A549 (cell line): ENCODE data around the gene NME3. TPM values are rescaled to one million over a fixed set of nuclear protein-coding genes. Genes with fewer than 3 reads are reported as not detected.

Experiments
- ATAC-seq, 2 experiments: fragments of 200-7000 bp in 1 of 2; fragments of >200 bp in 1 of 2; cut with Nextera tagmentation in 1 of 2; cut with Tn5 transposase in 1 of 2; 3 replicates each; pipeline versions ENCODE4 v1.8.0 to v1.9.1; 2018 to 2020; ENCODE audit warnings: mild to moderate bottlenecking in 1 of 2, moderate library complexity in 1 of 2
- CTCF ChIA-PET: fragments of 300-600 bp; sonication (Branson Sonifier 250); formaldehyde crosslinking; extraction: SDS; loops from one replicate; lab custom pipeline; 2021; ENCODE audit warnings: antibody characterized with exemption, inconsistent platforms; lab: Yijun Ruan, JAX
- POLR2A ChIA-PET: fragments of 350-600 bp; formaldehyde crosslinking; extraction: SDS; loops from one replicate; lab custom pipeline; 2021; ENCODE audit warnings: antibody characterized with exemption, inconsistent platforms; lab: Yijun Ruan, JAX
- DNase-seq, 2 experiments: peaks; one replicate each; pipeline versions ENCODE4 v3.0.0 to v3.0.0-alpha.2; 2011 to 2016; ENCODE audit warnings: low read depth in 1 of 2, low spot score in 1 of 2
- FAIRE-seq: peaks from 2 replicates; lab custom pipeline; 2011; peaks lifted over from hg19 to GRCh38; lab: Jason Lieb, UNC
- H3K27ac ChIP-seq, 2 experiments: fragments of >200 bp; sonication (Bioruptor Twin); formaldehyde crosslinking; 3 replicates each; pipeline ENCODE4 v1.5.1; 2016 to 2017
- H3K4me1 ChIP-seq: fragments of >200 bp; sonication (Bioruptor Twin); formaldehyde crosslinking; 3 replicates; pipeline ENCODE4 v1.6.1; 2016
- H3K4me2 ChIP-seq: fragments of >200 bp; sonication (Bioruptor Twin); formaldehyde crosslinking; 3 replicates; pipeline ENCODE4 v1.6.1; 2016
- H3K4me3 ChIP-seq: fragments of >200 bp; sonication (Bioruptor Twin); formaldehyde crosslinking; 3 replicates; pipeline ENCODE4 v1.5.1; 2016
- H3K9me3 ChIP-seq: fragments of >200 bp; sonication (Bioruptor Twin); formaldehyde crosslinking; 3 replicates; pipeline ENCODE4 v1.6.1; 2016
- BCL3 ChIP-seq: fragments of >200 bp; sonication (Bioruptor Twin); formaldehyde crosslinking; IDR thresholded peaks from 3 replicates; pipeline ENCODE4 v1.6.1; 2016
- BHLHE40 ChIP-seq: IDR thresholded peaks from 2 replicates; pipeline ENCODE4 v1.6.1; 2012; ENCODE audit warnings: low read depth, low read length, inconsistent platforms
- CBX2 ChIP-seq: fragments of 200-600 bp; sonication (generic); IDR thresholded peaks from 2 replicates; pipeline ENCODE4 v1.6.1; 2016; ENCODE audit warnings: low read depth, mild to moderate bottlenecking, borderline replicate concordance
- CEBPB ChIP-seq, 2 experiments: fragments of >200 bp in 1 of 2; sonication (Bioruptor Twin) in 1 of 2; formaldehyde crosslinking in 1 of 2; IDR thresholded peaks; 2 replicates each; pipeline ENCODE4 v1.6.1; 2012 to 2016
- CTCF ChIP-seq: fragments of >200 bp; sonication (Bioruptor Twin); formaldehyde crosslinking; IDR thresholded peaks from 3 replicates; pipeline ENCODE4 v1.5.1; 2016
- EHF ChIP-seq: fragments of 250-450 bp; sonication (Bioruptor Pico); IDR thresholded peaks from 2 replicates; pipeline ENCODE4 v1.5.0; 2020; ENCODE audit warnings: mild to moderate bottlenecking
- FOSL2 ChIP-seq, 2 experiments: fragments of 450-650 bp in 1 of 2; fragments of >200 bp in 1 of 2; sonication (Bioruptor Twin) in 1 of 2; formaldehyde crosslinking; IDR thresholded peaks; 2 replicates each; pipeline versions ENCODE4 v1.5.0 to v1.6.1; 2016 to 2020; ENCODE audit warnings: mild to moderate bottlenecking in 1 of 2, moderate library complexity in 1 of 2
- GATA3 ChIP-seq: IDR thresholded peaks from 2 replicates; pipeline ENCODE4 v1.6.1; 2012; ENCODE audit warnings: borderline replicate concordance
- HEYL ChIP-seq: fragments of 250-450 bp; sonication (Bioruptor Pico); IDR thresholded peaks from 2 replicates; pipeline ENCODE4 v1.8.0; 2021; ENCODE audit warnings: mild to moderate bottlenecking, moderate library complexity
- HOXA7 ChIP-seq: fragments of 250-450 bp; sonication (Bioruptor Pico); IDR thresholded peaks from 2 replicates; pipeline ENCODE4 v1.5.0; 2020; ENCODE audit warnings: mild to moderate bottlenecking, moderate library complexity
- HOXB13 ChIP-seq: fragments of 250-450 bp; sonication (Bioruptor Pico); IDR thresholded peaks from 2 replicates; pipeline ENCODE4 v1.5.0; 2020; ENCODE audit warnings: low read depth, mild to moderate bottlenecking, moderate library complexity
- HOXB5 ChIP-seq: fragments of 250-450 bp; sonication (Bioruptor Pico); IDR thresholded peaks from 2 replicates; pipeline ENCODE4 v1.5.0; 2020; ENCODE audit warnings: mild to moderate bottlenecking, moderate library complexity
- JUNB ChIP-seq: fragments of >200 bp; sonication (Bioruptor Twin); formaldehyde crosslinking; IDR thresholded peaks from 2 replicates; pipeline ENCODE4 v1.6.1; 2016
- MAX ChIP-seq: IDR thresholded peaks from 2 replicates; pipeline ENCODE4 v1.6.1; 2012
- NFE2L2 ChIP-seq: fragments of 150-350 bp; conservative IDR thresholded peaks from 2 replicates; pipeline ENCODE4 v1.6.1; 2014; ENCODE audit warnings: low read length
- POLR2AphosphoS2 ChIP-seq: conservative IDR thresholded peaks from 2 replicates; pipeline ENCODE4 v1.6.1; 2012; ENCODE audit warnings: low read length, improper control_type of control experiment, inconsistent platforms
- RNF2 ChIP-seq: fragments of 200-600 bp; sonication (generic); IDR thresholded peaks from 2 replicates; pipeline ENCODE4 v1.6.1; 2016; ENCODE audit warnings: low read depth, mild to moderate bottlenecking, antibody characterized with exemption, moderate library complexity, borderline replicate concordance
- TFCP2L1 ChIP-seq: fragments of 250-450 bp; sonication (Bioruptor Pico); IDR thresholded peaks from 2 replicates; pipeline ENCODE4 v1.5.0; 2021; ENCODE audit warnings: mild to moderate bottlenecking
- USF2 ChIP-seq: fragments of 450-650 bp; IDR thresholded peaks from 2 replicates; pipeline ENCODE4 v1.6.1; 2014; ENCODE audit warnings: antibody characterized with exemption
- ZC3H11A ChIP-seq: fragments of 450-650 bp; IDR thresholded peaks from 2 replicates; pipeline ENCODE4 v1.6.1; 2014; ENCODE audit warnings: antibody characterized with exemption, mild to moderate bottlenecking
- ZFP36 ChIP-seq: fragments of 450-650 bp; IDR thresholded peaks from 2 replicates; pipeline ENCODE4 v1.6.1; 2014; ENCODE audit warnings: borderline replicate concordance; ENCODE audit not compliant: partially characterized antibody
- ZNF302 ChIP-seq: fragments of 250-450 bp; sonication (Bioruptor Pico); IDR thresholded peaks from 2 replicates; pipeline ENCODE4 v1.9.0; 2021; ENCODE audit warnings: inconsistent platforms, mild to moderate bottlenecking, moderate library complexity
- ZSCAN20 ChIP-seq: fragments of 250-450 bp; sonication (Bioruptor Pico); IDR thresholded peaks from 2 replicates; pipeline ENCODE4 v1.8.0; 2022; ENCODE audit warnings: mild to moderate bottlenecking, moderate library complexity
- WGBS: methylation state at CpG from one replicate; pipeline ENCODE4 v1.1.6; 2017; ENCODE audit errors: missing lambda C conversion rate; 5-methylcytosine and 5-hydroxymethylcytosine counted together
- polyA plus RNA-seq, 4 experiments: library from polyadenylated mRNA; depleted of rRNA in 3 of 4; stranded (reverse); fragments of >200 nt; fragmentation: RNase III in 1 of 4; extraction: RNeasy Plus Mini Kit Qiagen cat#74134 plus additional on column Dnase treatment in 1 of 4; gene quantifications; 2 replicates in 3 of 4; 3 replicates in 1 of 4; pipeline ENCODE4 v1.2.3, GENCODE V29; 2011 to 2017

Gene NME3
- polyA plus RNA-seq, 2 of the 4 experiments (the other 2 are of a cell fraction) = 15.2 to 49.9 TPM

- DNase-seq (no peak), ATAC-seq (no peak), FAIRE-seq (no peak)
- CTCF ChIA-PET = interaction anchor here (1.2 kb wide), 1 partner anchor 8 kb away, joined by 3 read pairs; no protein-coding TSS in a partner anchor
- POLR2A ChIA-PET = no interaction called here
- no peak for TF ChIP-seq CTCF
- no peak for TF ChIP-seq USF2
- TF ChIP-seq MAX = no peak
- no peak for TF ChIP-seq BCL3
- no peak for TF ChIP-seq HOXB5
- TF ChIP-seq BHLHE40 = no peak
- no peak for TF ChIP-seq FOSL2 (IDR thresholded peaks at IDR 0.05)
- no peak for TF ChIP-seq FOSL2 (CRISPR knock-in tag; IDR thresholded peaks at IDR 0.05)
- no peak for TF ChIP-seq HEYL
- TF ChIP-seq TFCP2L1 = no peak
- TF ChIP-seq CEBPB (IDR thresholded peaks at IDR 0.05) = no peak
- no peak for TF ChIP-seq ZFP36
- TF ChIP-seq CBX2 = no peak
- no peak for TF ChIP-seq ZC3H11A
- no peak for TF ChIP-seq GATA3
- no peak for TF ChIP-seq NFE2L2
- no peak for TF ChIP-seq JUNB
- H3K27ac ChIP-seq = no peak overlapping the region
- H3K4me1 ChIP-seq = peaks cover 6% of the 10 kb centered on the region
- no peak overlapping the region for H3K4me2 ChIP-seq
- WGBS = 93% methylated on average over 10 of the region's 12 CpGs
- H3K9me3 ChIP-seq = no peaks in the 10 kb centered on the region
- no peak overlapping the region for H3K4me3 ChIP-seq
These were observed 49.6 kb upstream of the NME3 start for GRCh38 chr16:1820946-1821290.

- H3K4me2 ChIP-seq = no peak overlapping the region
- CTCF ChIA-PET = interaction anchor here (1.2 kb wide), 1 partner anchor 8 kb away, joined by 3 read pairs; no protein-coding TSS in a partner anchor
- POLR2A ChIA-PET = no interaction called here
- H3K9me3 ChIP-seq = no peaks in the 10 kb centered on the region
- peaks cover 2% of the 10 kb centered on the region; the same call in 1 of the 3 replicates for H3K4me1 ChIP-seq
- no peak overlapping the region for H3K27ac ChIP-seq
- 95% methylated on average over 10 of the region's 25 CpGs for WGBS
- DNase-seq (no peak), FAIRE-seq (no peak), ATAC-seq (no peak)
- no peak overlapping the region for H3K4me3 ChIP-seq
- TF ChIP-seq HOXB13 (CRISPR knock-in tag) = no peak
- no peak for TF ChIP-seq POLR2AphosphoS2
- no peak for TF ChIP-seq HOXA7 (CRISPR knock-in tag)
- TF ChIP-seq ZNF302 = no peak
- no peak for TF ChIP-seq ZSCAN20 (CRISPR knock-in tag)
- TF ChIP-seq RNF2 = no peak
- TF ChIP-seq HOXB5 = no peak
- no peak for TF ChIP-seq EHF (CRISPR knock-in tag)
These were observed 49.0 kb upstream of the NME3 start for GRCh38 chr16:1820096-1820945.
